HepG2 (cell line): ENCODE measurements around the gene KLHL18. TPM values are rescaled to one million over a fixed set of nuclear protein-coding genes. Genes with fewer than 3 reads are reported as not detected.
A peak's percentile ranks its signal among the peaks of the same experiment; 100 is the strongest.
"Not testable (repeated sequence)": the region's sequence is repeated elsewhere in the genome, so short reads cannot be mapped to it uniquely, and the experiment has no call there.

Experiments
- ATAC-seq: fragments of 200-7000 bp; cut with Tn5 transposase; 3 replicates; pipeline ENCODE4 v1.9.1; 2020; ENCODE audit warnings: mild to moderate bottlenecking, moderate library complexity
- BruUV-seq: library from RNA; stranded (reverse); fragments of 400-500 nt; replicated peaks from 2 replicates; lab custom pipeline; 2021; lab: Mats Ljungman, UMichigan
- CTCF ChIA-PET: fragments of 300-600 bp; formaldehyde crosslinking; extraction: SDS; loops from one replicate; lab custom pipeline; 2021; ENCODE audit warnings: low total read pairs, inconsistent platforms, low intra/inter-chr PET ratio; lab: Yijun Ruan, JAX
- POLR2A ChIA-PET: fragments of 350-600 bp; sonication (Branson Sonifier 250); formaldehyde crosslinking; loops from one replicate; lab custom pipeline; 2020; ENCODE audit warnings: antibody characterized with exemption, inconsistent platforms; lab: Yijun Ruan, JAX
- DNase-seq: peaks from one replicate; pipeline ENCODE4 v3.0.0-alpha.2; 2015; ENCODE audit warnings: low spot score
- FAIRE-seq: peaks from 3 replicates; lab custom pipeline; 2011; peaks lifted over from hg19 to GRCh38; lab: Jason Lieb, UNC
- H2AFZ ChIP-seq: one replicate; pipeline ENCODE4 v1.6.1; 2011; ENCODE audit warnings: low read length, inconsistent platforms
- H3K27ac ChIP-seq: fragments of 300-600 bp; 3 replicates; pipeline ENCODE4 v1.8.0; 2011; ENCODE audit warnings: mixed run types, mild to moderate bottlenecking, mixed read lengths, low read length, inconsistent platforms; ENCODE audit not compliant: insufficient read depth; ENCODE audit errors: extremely low read length
- H3K27me3 ChIP-seq, 2 experiments: fragments of 200-600 bp in 1 of 2; 2 replicates in 1 of 2; 3 replicates in 1 of 2; pipeline versions ENCODE4 v1.6.0 to v1.8.0; 2011; ENCODE audit warnings: low read length in 2 of 2, mild to moderate bottlenecking in 2 of 2, moderate library complexity in 2 of 2, inconsistent platforms in 1 of 2; ENCODE audit not compliant: insufficient read depth in 2 of 2, control insufficient read depth in 1 of 2
- H3K36me3 ChIP-seq, 2 experiments: fragments of 200-600 bp in 1 of 2; replicated peaks in 1 of 2; 2 replicates in 1 of 2; 3 replicates in 1 of 2; pipeline versions ENCODE4 v1.5.1 to v1.8.0; 2011; ENCODE audit warnings: low read length in 2 of 2, inconsistent platforms in 1 of 2; ENCODE audit not compliant: insufficient read depth in 2 of 2, control insufficient read depth in 1 of 2
- H3K4me1 ChIP-seq: 2 replicates; pipeline ENCODE4 v1.5.1; 2012; ENCODE audit warnings: low read length, inconsistent platforms; ENCODE audit not compliant: insufficient read depth
- H3K4me2 ChIP-seq: 2 replicates; pipeline ENCODE4 v1.6.0; 2011; ENCODE audit warnings: low read depth, low read length, inconsistent platforms
- H3K4me3 ChIP-seq, 3 experiments: fragments of 200-600 bp in 1 of 3; sonication (generic), shearing (Covaris generic) in 1 of 3; replicated peaks in 1 of 3; 2 replicates each; pipeline ENCODE4 v1.5.1; 2011 to 2016; ENCODE audit warnings: low read length in 3 of 3, inconsistent platforms in 2 of 3, low read depth in 2 of 3, mild to moderate bottlenecking in 2 of 3, control low read depth in 1 of 3, mixed read lengths in 1 of 3; ENCODE audit not compliant: insufficient read depth in 1 of 3
- H3K79me2 ChIP-seq: one replicate; pipeline ENCODE4 v1.6.1; 2011; ENCODE audit warnings: low read length, inconsistent platforms; ENCODE audit not compliant: insufficient read depth
- H3K9ac ChIP-seq: 2 replicates; pipeline ENCODE4 v1.6.0; 2011; ENCODE audit warnings: mild to moderate bottlenecking, low read depth, low read length, inconsistent platforms; ENCODE audit not compliant: insufficient read depth
- H3K9me3 ChIP-seq: 2 replicates; pipeline ENCODE4 v1.5.1; 2012; ENCODE audit warnings: mild to moderate bottlenecking, low read length
- H4K20me1 ChIP-seq: 2 replicates; pipeline ENCODE4 v1.6.0; 2011; ENCODE audit warnings: inconsistent platforms, mild to moderate bottlenecking, low read length, moderate library complexity; ENCODE audit not compliant: insufficient read depth
- AGO1 ChIP-seq: fragments of 200-400 bp; formaldehyde crosslinking; IDR thresholded peaks from 2 replicates; pipeline ENCODE4 v1.6.1; 2017; ENCODE audit warnings: mild to moderate bottlenecking, low read depth, low read length, moderate library complexity; ENCODE audit not compliant: poor library complexity, severe bottlenecking
- ELF3 ChIP-seq: IDR thresholded peaks from 2 replicates; pipeline ENCODE4 v1.6.1; 2016; ENCODE audit warnings: missing genetic modification reagents, missing compliant biosample characterization
- ETV5 ChIP-seq: IDR thresholded peaks from 2 replicates; pipeline ENCODE4 v1.6.1; 2018; ENCODE audit warnings: missing biosample characterization, missing genetic modification reagents, inconsistent platforms, borderline replicate concordance
- FOXA3 ChIP-seq: IDR thresholded peaks from 2 replicates; pipeline ENCODE4 v1.6.1; 2016; ENCODE audit warnings: missing genetic modification reagents, missing compliant biosample characterization
- JARID2 ChIP-seq: sonication (generic); formaldehyde crosslinking; IDR thresholded peaks from 2 replicates; pipeline ENCODE4 v1.8.1; 2023; ENCODE audit warnings: missing genetic modification reagents, inconsistent platforms; ENCODE audit not compliant: insufficient replicate concordance
- KDM6A ChIP-seq: IDR thresholded peaks from 2 replicates; pipeline ENCODE4 v1.6.1; 2016; ENCODE audit warnings: low read depth
- KLF15 ChIP-seq: sonication (generic); formaldehyde crosslinking; IDR thresholded peaks from 2 replicates; pipeline ENCODE4 v1.8.1; 2023; ENCODE audit warnings: borderline replicate concordance, mild to moderate bottlenecking, inconsistent platforms, missing genetic modification reagents, mixed read lengths
- SALL1 ChIP-seq: sonication (generic); formaldehyde crosslinking; IDR thresholded peaks from 2 replicates; pipeline ENCODE4 v1.8.0; 2022; ENCODE audit warnings: mild to moderate bottlenecking, missing genetic modification reagents
- ZFP36L2 ChIP-seq: sonication (generic); formaldehyde crosslinking; IDR thresholded peaks from 2 replicates; pipeline ENCODE4 v1.4.0; 2020; ENCODE audit warnings: missing genetic modification reagents
- WGBS: methylation state at CpG from one replicate; pipeline ENCODE4 v1.1.6; 2017; ENCODE audit warnings: low lambda C conversion rate; 5-methylcytosine and 5-hydroxymethylcytosine counted together
- in situ Hi-C: cut with HindIII; loops from 2 replicates; pipeline ENCODE4 v1.10.0; 2017; ENCODE audit warnings: low pct_unique_long_range_greater_than_20kb; ENCODE audit not compliant: extremely low pct_ligation_motif_present
- intact Hi-C: fragments of 100-400 bp; cut with micrococcal nuclease; formaldehyde crosslinking; loops from one replicate; pipeline ENCODE4 v1.10.0; 2022; ENCODE audit not compliant: unreplicated experiment
- polyA plus RNA-seq, 8 experiments: library from polyadenylated mRNA; depleted of rRNA in 3 of 8; stranded (reverse) in 7 of 8; unstranded in 1 of 8; fragments of >200 nt; fragmentation: Illumina TruSeq in 4 of 8; extraction: Trizol in 4 of 8; gene quantifications; 2 replicates each; pipeline versions ENCODE4 v1.2.1 to v1.2.3, GENCODE V29; 2011 to 2016; ENCODE audit warnings: low read depth in 4 of 8, missing spikeins in 1 of 8, mixed read lengths in 1 of 8; ENCODE audit not compliant: insufficient read depth in 1 of 8
- total RNA-seq, 5 experiments: library from RNA; depleted of rRNA; stranded (reverse); fragments of >200 nt; fragmentation: Illumina TruSeq; extraction: Trizol; gene quantifications; 2 replicates each; pipeline ENCODE4 v1.2.3, GENCODE V29; 2016; ENCODE audit warnings: low read depth in 1 of 5

Gene KLHL18
- total and polyA plus RNA-seq, 2 of the 13 experiments (the other 11 are each of a cell fraction or from before 2014, with no cell fraction given), result 17.5 to 18.8 TPM

DNA sequence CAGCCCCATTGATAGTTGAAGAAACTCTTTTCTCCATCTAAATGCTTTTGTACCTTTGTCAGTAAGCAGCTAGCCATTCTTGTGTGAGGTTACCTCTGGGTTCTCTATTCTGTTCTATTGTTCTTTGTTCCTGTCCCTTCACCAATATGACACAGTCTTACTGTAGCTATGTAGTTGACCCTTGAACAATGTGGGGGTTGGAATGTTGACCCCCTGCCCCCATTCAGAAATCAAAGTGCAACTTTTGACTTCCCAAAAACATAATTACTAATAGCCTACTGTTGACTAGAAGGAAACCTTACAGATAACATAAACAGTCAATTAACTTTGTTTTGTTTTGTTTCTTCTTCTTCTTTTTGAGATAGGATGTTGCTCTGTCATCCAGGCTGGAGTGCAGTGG, 18.7 kb downstream of the KLHL18 start (continued):
- TF ChIP-seq ZFP36L2 (CRISPR knock-in tag) (no peak), KLF15 (CRISPR knock-in tag) (no peak), SALL1 (CRISPR knock-in tag) (peak; percentile 32; the same call in 1 of the 2 replicates), ELF3 (peak; percentile 34; the same call in 1 of the 2 replicates), FOXA3 (CRISPR knock-in tag) (peak; percentile 16; the same call in 1 of the 2 replicates), KDM6A (CRISPR knock-in tag) (peak; percentile 40; the same call in 1 of the 2 replicates), ETV5 (0 out of 2 replicates have a peak, but pooled peaks have one; percentile 40)

DNA sequence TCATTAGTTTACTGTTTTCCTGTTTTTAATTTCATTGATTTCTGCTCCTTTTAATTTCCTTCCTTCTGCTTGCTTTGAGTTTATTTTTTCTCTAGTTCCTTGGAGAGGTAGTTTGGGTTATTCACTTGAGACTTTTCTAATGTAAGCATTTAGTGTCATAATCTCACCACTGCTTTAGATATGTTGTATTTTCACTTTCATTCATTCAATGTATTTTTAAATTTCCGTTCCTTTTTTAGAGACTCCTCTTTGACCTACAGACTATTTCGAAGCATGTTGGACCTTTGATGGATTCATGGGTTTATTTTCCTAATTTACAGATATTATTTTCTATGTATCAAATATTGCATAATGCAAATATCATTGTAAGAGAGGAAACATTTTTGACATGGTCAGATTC, 23.3 kb downstream of the KLHL18 start:
- peaks cover 17% of the 10 kb centered on the region for H3K79me2 ChIP-seq
- CTCF ChIA-PET, result no interaction called here
- TF ChIP-seq JARID2 (CRISPR knock-in tag) (no peak), AGO1 (no peak)
- TF ChIP-seq, all 625 proteins: peak for 0
- WGBS, result 96% methylated on average over 2 of the region's 2 CpGs
- H3K27ac ChIP-seq, result no peak overlapping the region
- H3K4me2 ChIP-seq, result no peak overlapping the region
- BruUV-seq, result no TSS peak
- H4K20me1 ChIP-seq, result no peaks in the 10 kb centered on the region
- H3K36me3 ChIP-seq, result peaks cover 0 to 8% of the 10 kb centered on the region in 2 experiments; a peak in 1 of 5 replicates
- intact Hi-C loops (no loop called here), in situ Hi-C loops (no loop called here)
- no peak overlapping the region for H3K9ac ChIP-seq
- no peaks in the 10 kb centered on the region for H3K9me3 ChIP-seq
- ATAC-seq (no peak), DNase-seq (no peak), FAIRE-seq (no peak)
- POLR2A ChIA-PET, result no interaction called here
- H3K27me3 ChIP-seq, result no peaks in the 10 kb centered on the region
- no peak overlapping the region for H3K4me3 ChIP-seq
- no peak overlapping the region for H2AFZ ChIP-seq
- peaks cover 13% of the 10 kb centered on the region for H3K4me1 ChIP-seq

DNA sequence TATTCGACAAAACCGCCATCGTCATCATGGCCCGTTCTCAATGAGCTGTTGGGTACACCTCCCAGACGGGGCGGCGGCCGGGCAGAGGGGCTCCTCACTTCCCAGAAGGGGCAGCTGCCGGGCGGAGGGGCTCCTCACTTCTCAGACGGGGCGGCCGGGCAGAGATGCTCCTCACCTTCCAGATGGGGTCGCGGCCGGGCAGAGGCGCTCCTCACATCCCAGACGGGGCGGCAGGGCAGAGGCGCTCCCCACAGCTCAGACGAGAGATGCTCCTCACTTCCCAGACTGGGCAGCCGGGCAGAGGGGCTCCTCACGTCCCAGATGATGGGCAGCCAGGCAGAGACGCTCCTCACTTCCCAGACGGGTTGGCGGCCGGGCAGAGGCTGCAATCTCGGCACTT, 26.5 kb downstream of the KLHL18 start:
- ATAC-seq, H3K9me3 ChIP-seq, POLR2A ChIA-PET, H2AFZ ChIP-seq, in situ Hi-C loops, H3K27ac ChIP-seq, FAIRE-seq, H3K36me3 ChIP-seq, CTCF ChIA-PET, intact Hi-C loops, H3K4me3 ChIP-seq, H3K27me3 ChIP-seq, BruUV-seq, DNase-seq, H3K4me2 ChIP-seq, H4K20me1 ChIP-seq, H3K9ac ChIP-seq: not testable (repeated sequence)
- peaks cover 17% of the 10 kb centered on the region for H3K79me2 ChIP-seq
- WGBS, result 98% methylated on average over 20 of the region's 28 CpGs
- peaks cover 11% of the 10 kb centered on the region for H3K4me1 ChIP-seq
